ENCODE measurements around the gene NME3.

DNA sequence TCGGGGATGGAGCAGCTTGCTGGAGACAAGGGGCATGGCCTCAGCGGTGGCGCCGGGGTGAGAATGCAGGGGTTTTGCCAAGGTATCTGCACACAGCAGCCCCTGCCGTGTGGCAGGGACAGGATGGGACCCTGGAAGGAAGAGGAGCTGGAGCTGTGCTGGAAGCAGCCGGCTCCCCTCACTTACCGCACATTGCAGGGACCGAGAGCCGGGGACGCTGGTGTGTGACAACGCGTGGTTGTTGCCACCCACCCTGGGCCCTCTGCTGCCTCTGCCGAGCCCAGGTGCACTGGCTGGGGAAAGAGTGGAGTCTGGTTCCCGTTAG, 14.5 kb upstream of the NME3 start:
- TF ChIP-seq, protein P1, sequence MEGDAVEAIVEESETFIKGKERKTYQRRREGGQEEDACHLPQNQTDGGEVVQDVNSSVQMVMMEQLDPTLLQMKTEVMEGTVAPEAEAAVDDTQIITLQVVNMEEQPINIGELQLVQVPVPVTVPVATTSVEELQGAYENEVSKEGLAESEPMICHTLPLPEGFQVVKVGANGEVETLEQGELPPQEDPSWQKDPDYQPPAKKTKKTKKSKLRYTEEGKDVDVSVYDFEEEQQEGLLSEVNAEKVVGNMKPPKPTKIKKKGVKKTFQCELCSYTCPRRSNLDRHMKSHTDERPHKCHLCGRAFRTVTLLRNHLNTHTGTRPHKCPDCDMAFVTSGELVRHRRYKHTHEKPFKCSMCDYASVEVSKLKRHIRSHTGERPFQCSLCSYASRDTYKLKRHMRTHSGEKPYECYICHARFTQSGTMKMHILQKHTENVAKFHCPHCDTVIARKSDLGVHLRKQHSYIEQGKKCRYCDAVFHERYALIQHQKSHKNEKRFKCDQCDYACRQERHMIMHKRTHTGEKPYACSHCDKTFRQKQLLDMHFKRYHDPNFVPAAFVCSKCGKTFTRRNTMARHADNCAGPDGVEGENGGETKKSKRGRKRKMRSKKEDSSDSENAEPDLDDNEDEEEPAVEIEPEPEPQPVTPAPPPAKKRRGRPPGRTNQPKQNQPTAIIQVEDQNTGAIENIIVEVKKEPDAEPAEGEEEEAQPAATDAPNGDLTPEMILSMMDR (IDR thresholded peaks at IDR 0.05) = no peak
- TF ChIP-seq POLR2A (IDR thresholded peaks at IDR 0.05) = no peak
